OCI-LY3 (cell line): ENCODE results near the gene SCAMP5.

Experiments used
- H2AFZ ChIP-seq: fragments of 200-600, 300-600 bp; shearing (Covaris generic); 2 replicates; pipeline ENCODE4 v1.6.0; 2014; ENCODE audit warnings: antibody characterized with exemption, low read depth, low read length
- H3K27ac ChIP-seq: fragments of 200-600, 300-600 bp; sonication (generic); 2 replicates; pipeline ENCODE4 v1.5.1; 2014; ENCODE audit warnings: mild to moderate bottlenecking, low read length, moderate library complexity, mixed read lengths
- H3K27me3 ChIP-seq: fragments of 200-600, 300-600 bp; sonication (generic); 2 replicates; pipeline ENCODE4 v1.6.1; 2014; ENCODE audit warnings: low read depth, low read length, mixed read lengths
- H3K36me3 ChIP-seq: fragments of 200-600, 300-600 bp; sonication (generic); replicated peaks from 2 replicates; pipeline ENCODE3; 2014; ENCODE audit warnings: low read depth, low read length, mixed read lengths
- H3K4me1 ChIP-seq: fragments of 300-600, 200-600 bp; sonication (generic); 2 replicates; pipeline ENCODE4 v1.6.1; 2014; ENCODE audit warnings: low read length, mixed read lengths
- H3K4me2 ChIP-seq: fragments of 200-600, 300-600 bp; sonication (generic); 2 replicates; pipeline ENCODE4 v1.6.1; 2014; ENCODE audit warnings: low read length, mixed read lengths
- H3K4me3 ChIP-seq: fragments of 300-600, 200-600 bp; sonication (generic); 2 replicates; pipeline ENCODE4 v1.5.1; 2014; ENCODE audit warnings: antibody characterized with exemption, mild to moderate bottlenecking, low read length, moderate library complexity
- H3K79me2 ChIP-seq: fragments of 300-600, 200-600 bp; shearing (Covaris generic); 2 replicates; pipeline ENCODE4 v1.6.1; 2014; ENCODE audit warnings: mild to moderate bottlenecking, low read length, mixed read lengths
- H3K9ac ChIP-seq: fragments of 300-600, 200-600 bp; shearing (Covaris generic); 2 replicates; pipeline ENCODE4 v1.6.0; 2014; ENCODE audit warnings: mild to moderate bottlenecking, low read length, moderate library complexity
- H3K9me3 ChIP-seq: fragments of 200-600, 300-600 bp; shearing (Covaris generic); 2 replicates; pipeline ENCODE4 v1.6.1; 2014; ENCODE audit warnings: low read length, mixed read lengths; ENCODE audit not compliant: insufficient read depth
- H4K20me1 ChIP-seq: fragments of 200-600, 300-600 bp; sonication (generic); 2 replicates; pipeline ENCODE4 v1.6.1; 2016; ENCODE audit warnings: low read length, mixed read lengths; ENCODE audit not compliant: insufficient read depth
- CTCF ChIP-seq: fragments of 200-600, 300-600 bp; sonication (generic); IDR thresholded peaks from 2 replicates; pipeline ENCODE4 v1.5.1; 2014; ENCODE audit warnings: antibody characterized with exemption, low read length, low read depth
- EZH2phosphoT487 ChIP-seq: fragments of 200-600 bp; shearing (Covaris generic); IDR thresholded peaks from 2 replicates; pipeline ENCODE4 v1.6.1; 2018; ENCODE audit warnings: antibody characterized with exemption, mixed run types, low read depth

SCAMP5 gene

GRCh38 chr15:75065851-75066509, 70.6 kb downstream of the SCAMP5 start:
- Histone ChIP-seq H3K4me3 (no peak overlapping the region), H3K36me3 (no peaks in the 10 kb centered on the region), H2AFZ (no peak overlapping the region), H3K9me3 (peaks cover 5% of the 10 kb centered on the region; the same call in 1 of the 2 replicates), H3K27me3 (peaks cover 75% of the 10 kb centered on the region), H3K4me1 (peaks cover 47% of the 10 kb centered on the region), H3K79me2 (no peaks in the 10 kb centered on the region), H3K9ac (no peak overlapping the region), H3K4me2 (no peak overlapping the region), H4K20me1 (no peaks in the 10 kb centered on the region), H3K27ac (no peak overlapping the region)
- TF ChIP-seq CTCF (no peak), EZH2phosphoT487 (no peak)

GRCh38 chr15:75067123-75067830, 71.9 kb downstream of the SCAMP5 start:
- Histone ChIP-seq H3K4me2 (peak overlapping the region; percentile 38), H3K4me3 (0 out of 2 replicates have a peak overlapping the region, but pooled peaks have one; percentile 5), H3K27me3 (peaks cover 79% of the 10 kb centered on the region), H4K20me1 (no peaks in the 10 kb centered on the region), H2AFZ (no peak overlapping the region), H3K36me3 (no peaks in the 10 kb centered on the region), H3K9ac (no peak overlapping the region), H3K9me3 (peaks cover 5% of the 10 kb centered on the region; the same call in 1 of the 2 replicates), H3K4me1 (peaks cover 47% of the 10 kb centered on the region), H3K79me2 (no peaks in the 10 kb centered on the region), H3K27ac (no peak overlapping the region)
- TF ChIP-seq EZH2phosphoT487 (no peak), CTCF (no peak)

GRCh38 chr15:75068748-75069147, 73.4 kb downstream of the SCAMP5 start:
- H3K27me3 ChIP-seq, result peaks cover 77% of the 10 kb centered on the region
- peaks cover 47% of the 10 kb centered on the region for H3K4me1 ChIP-seq
- H3K4me3 ChIP-seq, result no peak overlapping the region; the same call in 1 of the 2 replicates
- H3K36me3 ChIP-seq, result no peaks in the 10 kb centered on the region
- no peak overlapping the region for H2AFZ ChIP-seq
- no peak for TF ChIP-seq EZH2phosphoT487
- no peak for TF ChIP-seq CTCF
- H3K79me2 ChIP-seq, result no peaks in the 10 kb centered on the region
- H3K4me2 ChIP-seq, result peak overlapping the region; percentile 84
- no peak overlapping the region for H3K9ac ChIP-seq
- H4K20me1 ChIP-seq, result no peaks in the 10 kb centered on the region
- H3K27ac ChIP-seq, result no peak overlapping the region
- peaks cover 5% of the 10 kb centered on the region; the same call in 1 of the 2 replicates for H3K9me3 ChIP-seq

- peaks cover 47% of the 10 kb centered on the region for H3K4me1 ChIP-seq
- peak overlapping the region; percentile 41 for H3K27ac ChIP-seq
- no peak overlapping the region; the same call in 1 of the 2 replicates for H2AFZ ChIP-seq
- H4K20me1 ChIP-seq, result no peaks in the 10 kb centered on the region
- no peaks in the 10 kb centered on the region for H3K36me3 ChIP-seq
- peaks cover 5% of the 10 kb centered on the region; the same call in 1 of the 2 replicates for H3K9me3 ChIP-seq
- H3K9ac ChIP-seq, result peak overlapping the region; percentile 45; the same call in 1 of the 2 replicates
- peak overlapping the region; percentile 44 for H3K4me3 ChIP-seq
- H3K27me3 ChIP-seq, result peaks cover 71% of the 10 kb centered on the region
- peak overlapping the region; percentile 84 for H3K4me2 ChIP-seq
- TF ChIP-seq CTCF, result no peak
- TF ChIP-seq EZH2phosphoT487, result no peak
- H3K79me2 ChIP-seq, result no peaks in the 10 kb centered on the region
Measured at GRCh38 chr15:75069301-75069925, 74.0 kb downstream of the SCAMP5 start.
